B cell (primary cell): ENCODE measurements around the gene PSTPIP1.

Source experiments
- EZH2 ChIP-seq: IDR thresholded peaks from 2 replicates; pipeline ENCODE4 v1.6.1; 2012; ENCODE audit warnings: borderline replicate concordance, low read depth, mild to moderate bottlenecking, moderate library complexity, low read length; ENCODE audit not compliant: insufficient read depth, poor library complexity, severe bottlenecking
- TF ChIP-seq, protein P1 (sequence below): fragments of 200-600 bp; IDR thresholded peaks from one replicate; pipeline ENCODE4 v1.8.0; 2022; ENCODE audit warnings: antibody characterized with exemption, mild to moderate bottlenecking

DNA sequence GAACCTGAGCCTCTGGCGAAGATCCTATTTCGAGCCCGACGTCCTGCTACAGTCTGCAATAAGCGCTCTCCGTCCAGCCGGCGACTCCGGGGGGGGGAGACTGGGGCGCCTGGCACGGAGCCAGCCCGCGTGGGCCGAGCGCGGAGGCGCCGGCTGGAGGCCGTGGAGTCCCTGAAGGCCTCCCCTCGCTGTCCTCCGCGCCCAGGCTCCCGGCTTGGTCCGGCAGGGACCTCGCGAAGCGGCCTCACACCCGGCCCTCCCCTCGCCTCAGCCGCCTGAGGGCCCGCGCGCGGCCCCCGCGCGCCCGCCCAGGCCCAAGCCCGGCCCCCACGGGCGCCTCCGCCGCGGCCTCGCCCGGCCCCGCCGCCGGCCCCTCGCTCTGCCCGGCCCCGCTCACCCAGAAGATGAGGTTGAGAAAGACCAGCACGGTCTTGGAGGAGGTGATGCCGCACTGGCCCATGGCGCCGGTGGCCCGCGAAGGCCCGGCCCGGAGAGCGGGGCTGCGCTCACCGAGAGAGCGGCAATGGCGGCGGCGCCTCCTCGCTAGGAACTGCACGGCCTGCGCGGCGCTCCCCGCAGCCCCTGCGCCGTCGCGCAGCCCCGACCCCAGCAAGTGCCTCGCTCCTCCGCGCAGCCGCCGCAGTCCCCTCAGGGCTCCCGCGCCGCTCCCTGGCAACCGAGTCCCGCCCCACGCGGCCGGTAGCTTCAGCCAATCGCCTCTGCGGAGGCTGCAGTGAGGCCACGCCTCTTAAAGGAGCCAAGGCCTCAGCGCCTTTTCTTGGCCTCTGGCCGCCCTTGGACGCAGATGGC lies 75.8 kb downstream of the PSTPIP1 start, which contains the start of gene TSPAN3:
- TF ChIP-seq, protein P1, sequence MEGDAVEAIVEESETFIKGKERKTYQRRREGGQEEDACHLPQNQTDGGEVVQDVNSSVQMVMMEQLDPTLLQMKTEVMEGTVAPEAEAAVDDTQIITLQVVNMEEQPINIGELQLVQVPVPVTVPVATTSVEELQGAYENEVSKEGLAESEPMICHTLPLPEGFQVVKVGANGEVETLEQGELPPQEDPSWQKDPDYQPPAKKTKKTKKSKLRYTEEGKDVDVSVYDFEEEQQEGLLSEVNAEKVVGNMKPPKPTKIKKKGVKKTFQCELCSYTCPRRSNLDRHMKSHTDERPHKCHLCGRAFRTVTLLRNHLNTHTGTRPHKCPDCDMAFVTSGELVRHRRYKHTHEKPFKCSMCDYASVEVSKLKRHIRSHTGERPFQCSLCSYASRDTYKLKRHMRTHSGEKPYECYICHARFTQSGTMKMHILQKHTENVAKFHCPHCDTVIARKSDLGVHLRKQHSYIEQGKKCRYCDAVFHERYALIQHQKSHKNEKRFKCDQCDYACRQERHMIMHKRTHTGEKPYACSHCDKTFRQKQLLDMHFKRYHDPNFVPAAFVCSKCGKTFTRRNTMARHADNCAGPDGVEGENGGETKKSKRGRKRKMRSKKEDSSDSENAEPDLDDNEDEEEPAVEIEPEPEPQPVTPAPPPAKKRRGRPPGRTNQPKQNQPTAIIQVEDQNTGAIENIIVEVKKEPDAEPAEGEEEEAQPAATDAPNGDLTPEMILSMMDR, result no peak
- no peak for TF ChIP-seq EZH2
